Measurements from ENCODE around the gene DNAJC13.

DNA sequence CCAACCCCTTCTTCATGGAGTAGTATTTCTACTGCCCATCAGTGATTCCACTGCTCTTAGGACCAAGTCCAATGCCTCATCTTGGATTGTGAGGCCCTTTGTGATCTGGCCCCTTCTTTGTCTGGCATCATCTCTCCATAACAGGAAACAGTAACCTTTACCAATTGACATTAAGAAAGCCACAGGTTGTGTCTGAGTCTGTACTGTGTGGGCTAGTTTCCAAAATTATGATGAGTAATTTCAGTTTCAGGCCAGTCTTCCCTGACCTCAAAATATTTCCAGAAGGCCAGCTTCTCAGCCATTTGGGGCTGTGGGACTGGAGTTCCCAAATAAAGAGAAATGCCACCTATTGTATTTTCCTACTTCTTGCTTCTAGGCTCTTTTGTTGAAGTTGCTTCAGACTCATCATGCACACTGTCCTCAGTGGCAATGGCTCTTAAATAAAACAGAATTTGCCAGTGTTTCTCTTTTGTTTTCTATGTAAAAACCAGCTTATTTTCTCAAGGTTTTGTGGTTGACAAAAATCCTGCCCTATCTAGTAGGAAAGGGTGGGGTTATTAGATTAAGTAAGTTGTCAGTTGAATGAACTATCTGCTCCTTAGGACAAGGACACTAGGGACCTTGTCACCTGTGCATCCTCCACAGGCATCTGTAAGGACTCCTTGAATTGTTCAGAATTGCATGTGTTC, 132.7 kb downstream of the DNAJC13 start:
- TF ChIP-seq, protein P1, sequence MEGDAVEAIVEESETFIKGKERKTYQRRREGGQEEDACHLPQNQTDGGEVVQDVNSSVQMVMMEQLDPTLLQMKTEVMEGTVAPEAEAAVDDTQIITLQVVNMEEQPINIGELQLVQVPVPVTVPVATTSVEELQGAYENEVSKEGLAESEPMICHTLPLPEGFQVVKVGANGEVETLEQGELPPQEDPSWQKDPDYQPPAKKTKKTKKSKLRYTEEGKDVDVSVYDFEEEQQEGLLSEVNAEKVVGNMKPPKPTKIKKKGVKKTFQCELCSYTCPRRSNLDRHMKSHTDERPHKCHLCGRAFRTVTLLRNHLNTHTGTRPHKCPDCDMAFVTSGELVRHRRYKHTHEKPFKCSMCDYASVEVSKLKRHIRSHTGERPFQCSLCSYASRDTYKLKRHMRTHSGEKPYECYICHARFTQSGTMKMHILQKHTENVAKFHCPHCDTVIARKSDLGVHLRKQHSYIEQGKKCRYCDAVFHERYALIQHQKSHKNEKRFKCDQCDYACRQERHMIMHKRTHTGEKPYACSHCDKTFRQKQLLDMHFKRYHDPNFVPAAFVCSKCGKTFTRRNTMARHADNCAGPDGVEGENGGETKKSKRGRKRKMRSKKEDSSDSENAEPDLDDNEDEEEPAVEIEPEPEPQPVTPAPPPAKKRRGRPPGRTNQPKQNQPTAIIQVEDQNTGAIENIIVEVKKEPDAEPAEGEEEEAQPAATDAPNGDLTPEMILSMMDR (IDR thresholded peaks at IDR 0.05), result no peak
- TF ChIP-seq POLR2A (IDR thresholded peaks at IDR 0.05), result no peak

Data from Peyer's patch (tissue), 4 donors.